GM20000 (cell line): ENCODE data around the gene ZNF440.

Source experiments
- DNase-seq: peaks from one replicate; pipeline ENCODE4 v3.0.0; 2012; ENCODE audit warnings: low spot score
- CTCF ChIP-seq: IDR thresholded peaks from 2 replicates; pipeline ENCODE4 v1.5.1; 2012; ENCODE audit warnings: mild to moderate bottlenecking, control low read depth; ENCODE audit errors: extremely low read depth, missing control alignments

The ZNF440 gene

GRCh38 chr19:11781295-11782057, 32.6 kb upstream of the ZNF440 start:
- TF ChIP-seq CTCF = no peak
- no peak for DNase-seq

- no peak for DNase-seq
- TF ChIP-seq CTCF = no peak
Observed at GRCh38 chr19:11783767-11784166, 30.3 kb upstream of the ZNF440 start.

GRCh38 chr19:11784356-11784755, 29.7 kb upstream of the ZNF440 start:
- TF ChIP-seq CTCF = no peak
- DNase-seq = no peak

GRCh38 chr19:11787536-11787935, 26.5 kb upstream of the ZNF440 start:
- no peak for TF ChIP-seq CTCF
- DNase-seq = no peak

GRCh38 chr19:11792942-11793341, 21.1 kb upstream of the ZNF440 start:
- DNase-seq = no peak
- TF ChIP-seq CTCF = no peak

GRCh38 chr19:11797491-11797890, 16.6 kb upstream of the ZNF440 start:
- peak; percentile 64 for TF ChIP-seq CTCF
- peak; percentile 89 for DNase-seq

GRCh38 chr19:11798391-11799330, 15.4 kb upstream of the ZNF440 start, which contains the start of gene ZNF491:
Gene ZNF491, plus strand, starts transcription at chr19:11798523. Its CDS starts 7,431 bp downstream, at chr19:11805954.
- peak; percentile 97 for DNase-seq
- peak; percentile 25 for TF ChIP-seq CTCF
